Activated CD4-positive, alpha-beta T cell treated with anti-CD3 and anti-CD28 coated beads for 48 hours (primary cell): ENCODE data around the gene ITGAX.
A peak's percentile ranks its signal among the peaks of the same experiment; 100 is the strongest.

Experiments
- DNase-seq: peaks from one replicate; pipeline ENCODE4 v3.0.0-alpha.2; 2020

The ITGAX gene

GRCh38 chr16:31350275-31351005 lies 4.5 kb upstream of the ITGAX start:
- peak; percentile 19 for DNase-seq

GRCh38 chr16:31351246-31351941 lies 3.6 kb upstream of the ITGAX start:
- no peak for DNase-seq

- peak; percentile 61 for DNase-seq
Measured at GRCh38 chr16:31351942-31352325, 3.0 kb upstream of the ITGAX start.

- DNase-seq, result no peak
Measured at GRCh38 chr16:31352376-31353115, 2.4 kb upstream of the ITGAX start.

- DNase-seq, result no peak
Measured at GRCh38 chr16:31355431-31356100, 590 bp downstream of the ITGAX start.

- no peak for DNase-seq
Measured at GRCh38 chr16:31356566-31357323, 1.8 kb downstream of the ITGAX start.

GRCh38 chr16:31357324-31358109 lies 2.5 kb downstream of the ITGAX start:
- DNase-seq, result no peak

GRCh38 chr16:31360251-31360650 lies 5.3 kb downstream of the ITGAX start:
- no peak for DNase-seq

- DNase-seq, result no peak
Measured at GRCh38 chr16:31361201-31362110, 6.5 kb downstream of the ITGAX start.

- no peak for DNase-seq
Measured at GRCh38 chr16:31362476-31363405, 7.8 kb downstream of the ITGAX start.

GRCh38 chr16:31363721-31364120 lies 8.7 kb downstream of the ITGAX start:
- no peak for DNase-seq

- DNase-seq, result no peak
Measured at GRCh38 chr16:31364421-31364820, 9.4 kb downstream of the ITGAX start.

GRCh38 chr16:31365131-31365865 lies 10.3 kb downstream of the ITGAX start:
- no peak for DNase-seq

GRCh38 chr16:31367853-31368252 lies 12.9 kb downstream of the ITGAX start:
- DNase-seq, result no peak

- DNase-seq, result no peak
Measured at GRCh38 chr16:31371008-31371407, 16.0 kb downstream of the ITGAX start.

- DNase-seq, result no peak
Measured at GRCh38 chr16:31371619-31372484, 16.9 kb downstream of the ITGAX start.

- DNase-seq, result no peak
Measured at GRCh38 chr16:31373235-31373634, 18.3 kb downstream of the ITGAX start.

- DNase-seq, result no peak
Measured at GRCh38 chr16:31375231-31375630, 20.3 kb downstream of the ITGAX start.
